GM12875 (cell line): Measurements from ENCODE around the gene ADGRV1.

ENCODE experiments used
- H3K4me3 ChIP-seq: one replicate; pipeline ENCODE4 v1.5.1; 2011; ENCODE audit warnings: low read depth, low read length, control low read depth
- CTCF ChIP-seq: IDR thresholded peaks from 2 replicates; pipeline ENCODE4 v1.5.1; 2011; ENCODE audit warnings: low read depth, mild to moderate bottlenecking, control low read depth, inconsistent platforms, low read length, moderate library complexity, borderline replicate concordance; ENCODE audit not compliant: insufficient read depth

Gene ADGRV1

GRCh38 chr5:91160714-91161285, 602.2 kb downstream of the ADGRV1 start:
- no peak overlapping the region for H3K4me3 ChIP-seq
- no peak for TF ChIP-seq CTCF

- H3K4me3 ChIP-seq = no peak overlapping the region
- no peak for TF ChIP-seq CTCF
These were observed 604.2 kb downstream of the ADGRV1 start for GRCh38 chr5:91162534-91163381.

- H3K4me3 ChIP-seq = no peak overlapping the region
- TF ChIP-seq CTCF = no peak
These were observed 605.8 kb downstream of the ADGRV1 start for GRCh38 chr5:91164424-91164823.

GRCh38 chr5:91166059-91166807, 607.6 kb downstream of the ADGRV1 start:
- no peak for TF ChIP-seq CTCF
- no peak overlapping the region for H3K4me3 ChIP-seq

- no peak for TF ChIP-seq CTCF
- no peak overlapping the region for H3K4me3 ChIP-seq
These were observed 610.3 kb downstream of the ADGRV1 start for GRCh38 chr5:91168859-91169258.

- no peak overlapping the region for H3K4me3 ChIP-seq
These were observed 611.7 kb downstream of the ADGRV1 start for GRCh38 chr5:91170266-91170665.

More at GRCh38 chr5:91170266-91170665, 611.7 kb downstream of the ADGRV1 start:
- no peak for TF ChIP-seq CTCF
